Colonic mucosa (tissue), 4 donors: ENCODE data around the gene CCDC88C. TPM values are rescaled to one million over a fixed set of nuclear protein-coding genes. Genes with fewer than 3 reads are reported as not detected.

Experiments
- DNase-seq: peaks from one replicate; pipeline ENCODE4 v3.0.0-alpha.2; 2020
- H3K27ac ChIP-seq: fragments of 200-600 bp; one replicate; pipeline ENCODE4 v1.8.0; 2021
- H3K27me3 ChIP-seq: fragments of 200-600 bp; one replicate; pipeline ENCODE4 v1.8.0; 2021
- H3K36me3 ChIP-seq: fragments of 200-600 bp; one replicate; pipeline ENCODE4 v1.8.0; 2021
- H3K4me1 ChIP-seq: fragments of 200-600 bp; one replicate; pipeline ENCODE4 v1.8.0; 2021; ENCODE audit warnings: mild to moderate bottlenecking
- H3K4me3 ChIP-seq: fragments of 200-600 bp; one replicate; pipeline ENCODE4 v1.8.0; 2021
- H3K9ac ChIP-seq, 2 donors: one replicate each; pipeline ENCODE4 v1.7.0; 2013; ENCODE audit warnings: control low read depth in 2 of 2, low read depth in 2 of 2, low read length in 2 of 2
- H3K9me3 ChIP-seq: fragments of 200-600 bp; one replicate; pipeline ENCODE4 v1.8.0; 2021
- CTCF ChIP-seq: fragments of 200-600 bp; IDR thresholded peaks from one replicate; pipeline ENCODE4 v1.8.0; 2022; ENCODE audit warnings: antibody characterized with exemption, mild to moderate bottlenecking
- intact Hi-C: fragments of 100-400 bp; cut with DNase I; formaldehyde crosslinking; loops from one replicate; pipeline ENCODE4 v1.14.1; 2022
- total RNA-seq, 2 donors: library from RNA; stranded (reverse); fragmentation: NEBNext Ultra II Directional in 1 of 2; extraction: Animal tissue kit (Norgen Biotek cat#: 25700) in 1 of 2; gene quantifications; one replicate each; pipeline ENCODE4 v1.2.1, GENCODE V29; 2021
- donor health status: healthy.
- donor health status: DM: no; HTN: no; CAD: no.
- donor health status: DM: no; HTN: no; CAD: no.

CCDC88C gene
- total RNA-seq, 2 donors from 2014 or later, result 45.6 to 48.0 TPM

GRCh38 chr14:91294153-91294552 lies 123.5 kb downstream of the CCDC88C start:
- Histone ChIP-seq H3K36me3 (peaks cover 6% of the 10 kb centered on the region), H3K27ac (no peak overlapping the region), H3K4me1 (no peaks in the 10 kb centered on the region), H3K9ac (no peak overlapping the region), H3K27me3 (no peaks in the 10 kb centered on the region), H3K4me3 (no peak overlapping the region), H3K9me3 (no peaks in the 10 kb centered on the region)
- no peak for TF ChIP-seq CTCF
- intact Hi-C loops, result no loop called here
- DNase-seq, result no peak

- no peak overlapping the region for H3K4me3 ChIP-seq
- H3K4me1 ChIP-seq, result no peaks in the 10 kb centered on the region
- DNase-seq, result no peak
- TF ChIP-seq CTCF, result no peak
- no peak overlapping the region for H3K27ac ChIP-seq
- H3K36me3 ChIP-seq, result peaks cover 6% of the 10 kb centered on the region
- H3K27me3 ChIP-seq, result no peaks in the 10 kb centered on the region
- no peak overlapping the region for H3K9ac ChIP-seq
- intact Hi-C loops, result no loop called here
- H3K9me3 ChIP-seq, result no peaks in the 10 kb centered on the region
Observed at GRCh38 chr14:91293281-91293680, 124.3 kb downstream of the CCDC88C start.

GRCh38 chr14:91292491-91292890 lies 125.1 kb downstream of the CCDC88C start:
- Histone ChIP-seq H3K27me3 (no peaks in the 10 kb centered on the region), H3K27ac (no peak overlapping the region), H3K9ac (no peak overlapping the region), H3K9me3 (no peaks in the 10 kb centered on the region), H3K36me3 (peaks cover 5% of the 10 kb centered on the region), H3K4me1 (no peaks in the 10 kb centered on the region), H3K4me3 (no peak overlapping the region)
- TF ChIP-seq CTCF, result no peak
- no peak for DNase-seq
- intact Hi-C loops, result no loop called here

- Histone ChIP-seq H3K9me3 (no peaks in the 10 kb centered on the region), H3K36me3 (no peaks in the 10 kb centered on the region)
- intact Hi-C loops, result no loop called here
Observed at GRCh38 chr14:91291786-91292405, 125.7 kb downstream of the CCDC88C start.

GRCh38 chr14:91290986-91291385 lies 126.6 kb downstream of the CCDC88C start:
- no peak overlapping the region for H3K9ac ChIP-seq
- H3K9me3 ChIP-seq, result no peaks in the 10 kb centered on the region
- H3K4me3 ChIP-seq, result no peak overlapping the region
- no peak overlapping the region for H3K27ac ChIP-seq
- no peak for DNase-seq
- no peaks in the 10 kb centered on the region for H3K36me3 ChIP-seq
- intact Hi-C loops, result no loop called here
- no peak for TF ChIP-seq CTCF
- no peaks in the 10 kb centered on the region for H3K27me3 ChIP-seq
- no peaks in the 10 kb centered on the region for H3K4me1 ChIP-seq

More at GRCh38 chr14:91291786-91292405, 125.7 kb downstream of the CCDC88C start:
- TF ChIP-seq CTCF, result no peak
- Histone ChIP-seq H3K4me1 (no peaks in the 10 kb centered on the region), H3K27me3 (no peaks in the 10 kb centered on the region), H3K9ac (no peak overlapping the region), H3K27ac (no peak overlapping the region), H3K4me3 (no peak overlapping the region)
- no peak for DNase-seq
